ENCODE results near the gene WDR81. TPM values are rescaled to one million over a fixed set of nuclear protein-coding genes. Genes with fewer than 3 reads are reported as not detected.

The WDR81 gene
- total RNA-seq, 2 experiments from 2014 or later: 7.0 to 8.0 TPM

GRCh38 chr17:1774390-1775176 lies 50.1 kb downstream of the WDR81 start:
- POLR2A ChIA-PET: interaction anchor here (0.9 to 1.4 kb wide), 3 partner anchors 8 to 55 kb away, joined by 3 to 5 read pairs (median 4); no protein-coding TSS in a partner anchor
- Mint-ChIP-seq H3K9me3 (no peaks in the 10 kb centered on the region), H3K27ac (no peak overlapping the region), H3K36me3 (ENCODE audit: low read depth) (peaks cover 9% of the 10 kb centered on the region), H3K4me1 (ENCODE audit: low read depth) (peaks cover 16% of the 10 kb centered on the region), H3K4me3 (no peak overlapping the region), H3K27me3 (no peaks in the 10 kb centered on the region)
- no peak for TF ChIP-seq CTCF (IDR thresholded peaks at IDR 0.05)
- ATAC-seq (no peak), DNase-seq (no peak)
- CTCF ChIA-PET: interaction anchor here (0.8 to 2.8 kb wide), 4 partner anchors 9 to 106 kb away, joined by 3 to 11 read pairs (median 3); no protein-coding TSS in a partner anchor
- intact Hi-C loops (cut with micrococcal nuclease): loop anchor here (10.0 kb wide), 1 partner anchor 50 kb away; the partner anchor contains the start of gene WDR81

- no peaks in the 10 kb centered on the region for H3K9me3 Mint-ChIP-seq
- H3K36me3 Mint-ChIP-seq (ENCODE audit: low read depth): peaks cover 12% of the 10 kb centered on the region
- no peak for ATAC-seq
- H3K27ac Mint-ChIP-seq: no peak overlapping the region
- no peak for TF ChIP-seq CTCF (IDR thresholded peaks at IDR 0.05)
- H3K4me1 Mint-ChIP-seq (ENCODE audit: low read depth): peaks cover 5% of the 10 kb centered on the region
- H3K4me3 Mint-ChIP-seq: no peak overlapping the region
- no peak for DNase-seq
- no peaks in the 10 kb centered on the region for H3K27me3 Mint-ChIP-seq
- POLR2A ChIA-PET: interaction anchor here (0.9 kb wide), 1 partner anchor 13 kb away, joined by 3 read pairs; no protein-coding TSS in a partner anchor
- CTCF ChIA-PET: interaction anchor here (1.6 kb wide), 1 partner anchor 55 kb away, joined by 5 read pairs; no protein-coding TSS in a partner anchor
- intact Hi-C loops (cut with micrococcal nuclease): loop anchor here (10.0 kb wide), 1 partner anchor 52 kb away; the partner anchor contains the start of gene WDR81
Observed at GRCh38 chr17:1776328-1776727, 51.8 kb downstream of the WDR81 start.

GRCh38 chr17:1776857-1777256 lies 52.4 kb downstream of the WDR81 start:
- H3K27ac Mint-ChIP-seq: peak overlapping the region; percentile 12
- no peak for TF ChIP-seq CTCF (IDR thresholded peaks at IDR 0.05)
- H3K4me3 Mint-ChIP-seq: no peak overlapping the region
- H3K27me3 Mint-ChIP-seq: no peaks in the 10 kb centered on the region
- H3K36me3 Mint-ChIP-seq (ENCODE audit: low read depth): peaks cover 16% of the 10 kb centered on the region
- H3K9me3 Mint-ChIP-seq: no peaks in the 10 kb centered on the region
- intact Hi-C loops (cut with micrococcal nuclease): loop anchor here (10.0 kb wide), 1 partner anchor 52 kb away; the partner anchor contains the start of gene WDR81
- POLR2A ChIA-PET: interaction anchor here (0.8 to 1.4 kb wide), 2 partner anchors 16 to 58 kb away, joined by 3 read pairs; no protein-coding TSS in a partner anchor
- CTCF ChIA-PET: interaction anchor here (1.6 kb wide), 1 partner anchor 56 kb away, joined by 5 read pairs; no protein-coding TSS in a partner anchor
- peaks cover 3% of the 10 kb centered on the region for H3K4me1 Mint-ChIP-seq (ENCODE audit: low read depth)
- DNase-seq (no peak), ATAC-seq (no peak)

- Mint-ChIP-seq H3K9me3 (no peaks in the 10 kb centered on the region), H3K27ac (no peak overlapping the region), H3K27me3 (no peaks in the 10 kb centered on the region), H3K4me1 (ENCODE audit: low read depth) (no peaks in the 10 kb centered on the region), H3K4me3 (no peak overlapping the region), H3K36me3 (ENCODE audit: low read depth) (peaks cover 36% of the 10 kb centered on the region)
- POLR2A ChIA-PET: interaction anchor here (1.0 to 1.6 kb wide), 2 partner anchors 13 to 14 kb away, joined by 3 read pairs; no protein-coding TSS in a partner anchor
- no peak for TF ChIP-seq CTCF (IDR thresholded peaks at IDR 0.05)
- no peak for DNase-seq
- intact Hi-C loops (cut with micrococcal nuclease): loop anchor here (10.0 kb wide), 1 partner anchor 55 kb away; the partner anchor contains the start of gene WDR81
- CTCF ChIA-PET: interaction anchor here (0.7 to 1.0 kb wide), 3 partner anchors 10 to 58 kb away, joined by 3 to 4 read pairs (median 3); no protein-coding TSS in a partner anchor
- ATAC-seq: no peak
Observed at GRCh38 chr17:1779571-1780131, 55.1 kb downstream of the WDR81 start.

All from activated CD8-positive, alpha-beta T cell treated with anti-CD3 and anti-CD28 coated beads for 36 hours (primary cell).